PC-3 (cell line): Measurements from ENCODE around the gene P2RX1. TPM values are rescaled to one million over a fixed set of nuclear protein-coding genes. Genes with fewer than 3 reads are reported as not detected.

Experiments used
- ATAC-seq: fragments of 200-7000 bp; cut with Tn5 transposase; 2 replicates; pipeline ENCODE4 v1.9.1; 2020; ENCODE audit warnings: mild to moderate bottlenecking, moderate library complexity
- BruUV-seq: library from RNA; stranded (reverse); fragments of 400-500 nt; replicated peaks from 2 replicates; lab custom pipeline; 2021; lab: Mats Ljungman, UMichigan
- CTCF ChIA-PET: fragments of 300-600 bp; sonication (Branson Sonifier 250); formaldehyde crosslinking; loops from one replicate; lab custom pipeline; 2022; ENCODE audit warnings: antibody characterized with exemption; lab: Charles Lee
- POLR2A ChIA-PET: fragments of 300-600 bp; sonication (Branson Sonifier 250); formaldehyde crosslinking; loops from one replicate; lab custom pipeline; 2022; ENCODE audit warnings: antibody characterized with exemption; ENCODE audit not compliant: unreplicated experiment; lab: Charles Lee
- DNase-seq: peaks from one replicate; pipeline ENCODE4 v3.0.0-alpha.2; 2015
- H2AFZ ChIP-seq: fragments of 300-600 bp; sonication (generic); 2 replicates; pipeline ENCODE4 v1.6.0; 2016; ENCODE audit warnings: antibody characterized with exemption, low read length
- H3F3A ChIP-seq: fragments of 300-600 bp; sonication (generic); one replicate; pipeline ENCODE4 v1.6.0; 2017; ENCODE audit warnings: antibody characterized with exemption, low read length, control low read depth, mild to moderate bottlenecking; ENCODE audit not compliant: unreplicated experiment
- H3K27ac ChIP-seq: fragments of 300-600 bp; sonication (generic); 2 replicates; pipeline ENCODE4 v1.5.1; 2016; ENCODE audit warnings: mild to moderate bottlenecking, low read length
- H3K27me3 ChIP-seq: fragments of 300-600 bp; sonication (generic); 2 replicates; pipeline ENCODE4 v1.6.1; 2016; ENCODE audit warnings: low read length, mixed read lengths
- H3K36me3 ChIP-seq: fragments of 300-600 bp; sonication (generic); 2 replicates; pipeline ENCODE4 v1.6.1; 2016; ENCODE audit warnings: low read depth, mixed run types, low read length, mixed read lengths
- H3K4me1 ChIP-seq: fragments of 300-600 bp; sonication (generic); 2 replicates; pipeline ENCODE4 v1.5.1; 2016; ENCODE audit warnings: low read length; ENCODE audit not compliant: insufficient read depth
- H3K4me2 ChIP-seq: fragments of 300-600 bp; sonication (generic); 2 replicates; pipeline ENCODE4 v1.6.0; 2016; ENCODE audit warnings: low read length
- H3K4me3 ChIP-seq: fragments of 300-600 bp; sonication (generic); 2 replicates; pipeline ENCODE4 v1.5.1; 2016; ENCODE audit warnings: mild to moderate bottlenecking, low read length, mixed read lengths
- H3K79me2 ChIP-seq: fragments of 300-600 bp; sonication (generic); 2 replicates; pipeline ENCODE4 v1.6.1; 2017; ENCODE audit warnings: low read length, mixed read lengths
- H3K9ac ChIP-seq: fragments of 300-600 bp; sonication (generic); 2 replicates; pipeline ENCODE4 v1.6.0; 2016; ENCODE audit warnings: mild to moderate bottlenecking, low read length
- H3K9me2 ChIP-seq: fragments of 300-600 bp; sonication (generic); replicated peaks from 2 replicates; pipeline ENCODE4 v1.6.1; 2016; ENCODE audit warnings: mixed run types, low read length, mixed read lengths
- H3K9me3 ChIP-seq: fragments of 300-600 bp; sonication (generic); 2 replicates; pipeline ENCODE4 v1.6.1; 2016; ENCODE audit warnings: low read length, mixed read lengths
- H4K20me1 ChIP-seq: fragments of 300-600 bp; sonication (generic); 2 replicates; pipeline ENCODE4 v1.6.1; 2016; ENCODE audit warnings: low read length, mixed read lengths
- EZH2 ChIP-seq: fragments of 300-600 bp; sonication (generic); IDR thresholded peaks from one replicate; pipeline ENCODE4 v1.6.1; 2017; ENCODE audit warnings: antibody characterized with exemption, mild to moderate bottlenecking, low read length; ENCODE audit not compliant: unreplicated experiment
- EZH2phosphoT487 ChIP-seq: fragments of 300-600 bp; sonication (generic); IDR thresholded peaks from 2 replicates; pipeline ENCODE4 v1.6.1; 2018; ENCODE audit warnings: mild to moderate bottlenecking, antibody characterized with exemption, low read length, borderline replicate concordance
- intact Hi-C: fragments of 100-400 bp; cut with micrococcal nuclease; formaldehyde crosslinking; loops from 2 replicates; pipeline ENCODE4 v1.9.0; 2023
- total RNA-seq: library from RNA; depleted of rRNA; stranded (reverse); fragments of >200 nt; gene quantifications from 2 replicates; pipeline ENCODE4 v1.2.3, GENCODE V29; 2014
- TF ChIP-seq, protein P1 (sequence below): fragments of 300-600 bp; sonication (generic); conservative IDR thresholded peaks from 2 replicates; pipeline ENCODE4 v1.5.1; 2017; ENCODE audit warnings: antibody characterized with exemption, low read depth, mild to moderate bottlenecking, low read length

P2RX1 gene
- total RNA-seq, 1 experiment from 2014 or later, result not detected

- ChIA-PET CTCF (no interaction called here), POLR2A (no interaction called here)
- ATAC-seq (no peak), DNase-seq (no peak)
- no peaks in the 10 kb centered on the region for H3K9me3 ChIP-seq
- no peak overlapping the region for H3K4me2 ChIP-seq
- H3K36me3 ChIP-seq, result no peaks in the 10 kb centered on the region
- TF ChIP-seq EZH2phosphoT487 (no peak), EZH2 (no peak)
- TF ChIP-seq, protein P1, sequence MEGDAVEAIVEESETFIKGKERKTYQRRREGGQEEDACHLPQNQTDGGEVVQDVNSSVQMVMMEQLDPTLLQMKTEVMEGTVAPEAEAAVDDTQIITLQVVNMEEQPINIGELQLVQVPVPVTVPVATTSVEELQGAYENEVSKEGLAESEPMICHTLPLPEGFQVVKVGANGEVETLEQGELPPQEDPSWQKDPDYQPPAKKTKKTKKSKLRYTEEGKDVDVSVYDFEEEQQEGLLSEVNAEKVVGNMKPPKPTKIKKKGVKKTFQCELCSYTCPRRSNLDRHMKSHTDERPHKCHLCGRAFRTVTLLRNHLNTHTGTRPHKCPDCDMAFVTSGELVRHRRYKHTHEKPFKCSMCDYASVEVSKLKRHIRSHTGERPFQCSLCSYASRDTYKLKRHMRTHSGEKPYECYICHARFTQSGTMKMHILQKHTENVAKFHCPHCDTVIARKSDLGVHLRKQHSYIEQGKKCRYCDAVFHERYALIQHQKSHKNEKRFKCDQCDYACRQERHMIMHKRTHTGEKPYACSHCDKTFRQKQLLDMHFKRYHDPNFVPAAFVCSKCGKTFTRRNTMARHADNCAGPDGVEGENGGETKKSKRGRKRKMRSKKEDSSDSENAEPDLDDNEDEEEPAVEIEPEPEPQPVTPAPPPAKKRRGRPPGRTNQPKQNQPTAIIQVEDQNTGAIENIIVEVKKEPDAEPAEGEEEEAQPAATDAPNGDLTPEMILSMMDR, result no peak
- no peaks in the 10 kb centered on the region for H3K79me2 ChIP-seq
- peaks cover 17% of the 10 kb centered on the region for H3K4me1 ChIP-seq
- H3K4me3 ChIP-seq, result no peak overlapping the region
- intact Hi-C loops, result no loop called here
- no peak overlapping the region for H3K9ac ChIP-seq
- no TSS peak for BruUV-seq
- H3K27ac ChIP-seq, result no peak overlapping the region
- H3K27me3 ChIP-seq, result no peaks in the 10 kb centered on the region
- no peak overlapping the region for H2AFZ ChIP-seq
- H3F3A ChIP-seq, result no peaks in the 10 kb centered on the region
- H4K20me1 ChIP-seq, result no peaks in the 10 kb centered on the region
- no peaks in the 10 kb centered on the region for H3K9me2 ChIP-seq
Measured at GRCh38 chr17:3955673-3955988, 39.4 kb upstream of the P2RX1 start.

DNA sequence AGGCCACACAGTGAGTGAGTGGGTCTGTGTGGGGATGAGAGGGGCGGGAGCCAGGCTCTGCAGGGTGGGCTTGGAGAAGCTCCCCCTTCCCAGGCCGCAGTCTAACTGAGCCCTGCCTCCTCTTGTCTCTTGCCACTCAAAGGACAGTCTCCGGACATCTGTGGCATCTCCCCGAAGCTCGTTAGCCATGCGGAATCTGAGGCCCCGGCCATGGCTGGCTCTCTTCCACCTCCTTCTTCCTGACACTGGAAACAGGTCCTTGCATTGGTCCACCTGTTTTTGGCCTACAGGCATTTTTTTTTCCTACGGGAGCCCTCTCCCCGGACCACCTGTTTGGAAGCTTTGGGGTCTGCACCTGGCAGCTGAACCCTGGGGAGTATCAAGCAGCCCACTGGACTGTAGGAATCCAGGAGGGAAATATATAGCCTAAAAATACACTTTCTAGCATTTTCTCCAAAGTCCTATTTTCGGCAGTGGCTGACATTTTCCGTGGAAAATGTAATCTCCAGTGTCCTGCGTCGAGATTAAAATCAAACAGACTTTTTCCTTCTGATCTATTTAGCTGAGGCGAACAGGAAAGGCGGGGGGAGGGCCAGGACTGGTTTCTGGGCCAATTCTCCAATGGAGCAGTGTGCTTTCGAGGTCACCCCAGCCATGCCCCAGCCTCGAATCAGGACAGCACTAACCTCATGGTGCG is 38.9 kb upstream of the P2RX1 start:
- Histone ChIP-seq H3K4me1 (peaks cover 11% of the 10 kb centered on the region), H3K4me3 (no peak overlapping the region), H4K20me1 (no peaks in the 10 kb centered on the region), H2AFZ (no peak overlapping the region), H3K9me2 (no peaks in the 10 kb centered on the region), H3F3A (no peaks in the 10 kb centered on the region), H3K36me3 (no peaks in the 10 kb centered on the region), H3K27ac (no peak overlapping the region), H3K9ac (no peak overlapping the region), H3K27me3 (no peaks in the 10 kb centered on the region), H3K4me2 (no peak overlapping the region), H3K79me2 (no peaks in the 10 kb centered on the region), H3K9me3 (no peaks in the 10 kb centered on the region)
- intact Hi-C loops, result no loop called here
- DNase-seq (no peak), ATAC-seq (no peak)
- no TSS peak for BruUV-seq
- CTCF ChIA-PET, result no interaction called here
- TF ChIP-seq EZH2phosphoT487 (no peak), EZH2 (no peak)
- TF ChIP-seq, protein P1, result no peak
- POLR2A ChIA-PET, result no interaction called here

- ChIA-PET POLR2A (no interaction called here), CTCF (no interaction called here)
- Histone ChIP-seq H3K27me3 (no peaks in the 10 kb centered on the region), H3K9ac (no peak overlapping the region), H3K9me3 (no peaks in the 10 kb centered on the region), H3K9me2 (no peaks in the 10 kb centered on the region), H2AFZ (no peak overlapping the region), H3K79me2 (no peaks in the 10 kb centered on the region), H3K4me2 (no peak overlapping the region), H4K20me1 (no peaks in the 10 kb centered on the region), H3K4me3 (no peak overlapping the region), H3F3A (no peaks in the 10 kb centered on the region), H3K4me1 (peaks cover 1% of the 10 kb centered on the region), H3K27ac (no peak overlapping the region), H3K36me3 (no peaks in the 10 kb centered on the region)
- intact Hi-C loops, result no loop called here
- DNase-seq, result no peak
- ATAC-seq, result no peak
- no TSS peak for BruUV-seq
- TF ChIP-seq, protein P1, result no peak
- TF ChIP-seq EZH2 (no peak), EZH2phosphoT487 (no peak)
Measured at GRCh38 chr17:3954086-3954485, 37.8 kb upstream of the P2RX1 start.
